K562 (cell line): ENCODE data around the gene DMAC2L. TPM values are rescaled to one million over a fixed set of nuclear protein-coding genes. Genes with fewer than 3 reads are reported as not detected.

Experiments
- ATAC-seq: fragments of 200-7000 bp; cut with Tn5 transposase; 3 replicates; pipeline ENCODE4 v1.9.1; 2020; ENCODE audit warnings: moderate library complexity
- BruUV-seq: library from RNA; stranded (reverse); fragments of 400-500 nt; replicated peaks from 2 replicates; lab custom pipeline; 2021; lab: Mats Ljungman, UMichigan
- CTCF ChIA-PET: fragments of 300-600 bp; formaldehyde crosslinking; extraction: SDS; loops from one replicate; lab custom pipeline; 2021; ENCODE audit warnings: low intra/inter-chr PET ratio; lab: Yijun Ruan, JAX
- POLR2A ChIA-PET: fragments of 300-600, 350-650 bp; sonication (Branson Sonifier 250); formaldehyde crosslinking; extraction: SDS; loops from one replicate; lab custom pipeline; 2021; ENCODE audit warnings: antibody characterized with exemption, inconsistent platforms; lab: Yijun Ruan, JAX
- DNase-seq, 4 experiments: peaks; one replicate each; pipeline versions ENCODE4 v3.0.0 to v3.0.0-alpha.2; 2011 to 2018; ENCODE audit warnings: low spot score in 3 of 4, mixed read lengths in 3 of 4; ENCODE audit errors: extremely low read depth in 1 of 4
- FAIRE-seq: peaks from 2 replicates; lab custom pipeline; 2011; peaks lifted over from hg19 to GRCh38; lab: Jason Lieb, UNC
- H2AFZ ChIP-seq: 2 replicates; pipeline ENCODE4 v1.6.0; 2011; ENCODE audit warnings: low read depth, low read length, control low read depth, inconsistent platforms
- H3K27ac ChIP-seq: fragments of 200-600 bp; 3 replicates; pipeline ENCODE4 v1.8.0; 2011; ENCODE audit warnings: low read depth, mild to moderate bottlenecking, control low read depth, inconsistent platforms, low read length, moderate library complexity, mixed read lengths; ENCODE audit errors: extremely low read depth
- H3K27me3 ChIP-seq, 2 experiments: fragments of 300-600 bp in 1 of 2; 2 replicates in 1 of 2; 3 replicates in 1 of 2; pipeline versions ENCODE4 v1.6.0 to v1.8.0; 2011; ENCODE audit warnings: inconsistent platforms in 2 of 2, low read length in 2 of 2, mild to moderate bottlenecking in 1 of 2, mixed read lengths in 1 of 2, moderate library complexity in 1 of 2; ENCODE audit not compliant: control insufficient read depth in 2 of 2, insufficient read depth in 2 of 2
- H3K36me3 ChIP-seq: fragments of 300-600 bp; 3 replicates; pipeline ENCODE4 v1.8.0; 2011; ENCODE audit warnings: mild to moderate bottlenecking, low read length, inconsistent platforms; ENCODE audit not compliant: control insufficient read depth, insufficient read depth
- H3K4me1 ChIP-seq, 2 experiments: fragments of 200-600 bp in 1 of 2; replicated peaks in 1 of 2; 2 replicates in 1 of 2; 3 replicates in 1 of 2; pipeline versions ENCODE4 v1.5.1 to v1.8.0; 2011; ENCODE audit warnings: inconsistent platforms in 2 of 2, low read length in 2 of 2, mild to moderate bottlenecking in 1 of 2, mixed read lengths in 1 of 2, moderate library complexity in 1 of 2; ENCODE audit not compliant: control insufficient read depth in 2 of 2, insufficient read depth in 2 of 2
- H3K4me2 ChIP-seq: 2 replicates; pipeline ENCODE4 v1.6.1; 2011; ENCODE audit warnings: low read length, control low read depth, inconsistent platforms, mixed read lengths; ENCODE audit not compliant: insufficient read depth
- H3K4me3 ChIP-seq: fragments of 200-600 bp; sonication (generic), shearing (Covaris generic); 2 replicates; pipeline ENCODE4 v1.5.1; 2016; ENCODE audit warnings: control low read depth, inconsistent platforms
- H3K79me2 ChIP-seq: fragments of 200-600 bp; 3 replicates; pipeline ENCODE4 v1.8.0; 2011; ENCODE audit warnings: low read length, inconsistent platforms; ENCODE audit not compliant: control insufficient read depth, insufficient read depth
- H3K9ac ChIP-seq, 2 experiments: 2 replicates each; pipeline versions ENCODE4 v1.6.0 to v1.6.1; 2011; ENCODE audit warnings: low read depth in 2 of 2, low read length in 2 of 2, control low read depth in 1 of 2, inconsistent platforms in 1 of 2, mild to moderate bottlenecking in 1 of 2, mixed read lengths in 1 of 2; ENCODE audit not compliant: insufficient read depth in 1 of 2
- H3K9me1 ChIP-seq: one replicate; pipeline ENCODE4 v1.6.0; 2011; ENCODE audit warnings: inconsistent platforms, mild to moderate bottlenecking, low read length, moderate library complexity; ENCODE audit not compliant: control insufficient read depth, insufficient read depth
- H3K9me3 ChIP-seq: replicated peaks from 2 replicates; pipeline ENCODE4 v1.5.1; 2011; ENCODE audit warnings: low read depth, low read length, inconsistent platforms; ENCODE audit not compliant: control insufficient read depth, insufficient read depth
- H4K20me1 ChIP-seq: replicated peaks from 2 replicates; pipeline ENCODE4 v1.6.1; 2011; ENCODE audit warnings: low read length, inconsistent platforms, mixed read lengths; ENCODE audit not compliant: control insufficient read depth, insufficient read depth
- FOXM1 ChIP-seq, 2 experiments: fragments of 450-650 bp in 1 of 2; sonication (generic) in 1 of 2; formaldehyde crosslinking in 1 of 2; IDR thresholded peaks; 2 replicates each; pipeline versions ENCODE4 v1.6.1 to v1.9.0; 2017 to 2022; ENCODE audit warnings: low read depth in 2 of 2, mild to moderate bottlenecking in 2 of 2, missing genetic modification reagents in 1 of 2, moderate library complexity in 1 of 2
- MAFG ChIP-seq: fragments of 450-650 bp; conservative IDR thresholded peaks from 2 replicates; pipeline ENCODE4 v1.6.1; 2016; ENCODE audit warnings: missing genetic modification characterization, missing compliant biosample characterization
- MEF2A ChIP-seq: IDR thresholded peaks from 2 replicates; pipeline ENCODE4 v1.6.1; 2011; ENCODE audit warnings: low read depth, mild to moderate bottlenecking, low read length, moderate library complexity; ENCODE audit not compliant: control insufficient read depth
- POLR2G ChIP-seq: fragments of 200-400 bp; formaldehyde crosslinking; IDR thresholded peaks from 2 replicates; pipeline ENCODE4 v1.6.1; 2017; ENCODE audit warnings: low read depth, mild to moderate bottlenecking, antibody characterized with exemption, low read length, moderate library complexity
- POLR3G ChIP-seq: IDR thresholded peaks from 2 replicates; pipeline ENCODE4 v1.6.1; 2011; ENCODE audit not compliant: insufficient read length, insufficient replicate concordance; ENCODE audit errors: extremely low read depth
- RBM17 ChIP-seq: fragments of 200-400 bp; formaldehyde crosslinking; IDR thresholded peaks from 2 replicates; pipeline ENCODE4 v1.6.1; 2017; ENCODE audit warnings: low read depth, mild to moderate bottlenecking, low read length, borderline replicate concordance
- SMAD2 ChIP-seq: fragments of 150-350 bp; IDR thresholded peaks from 2 replicates; pipeline ENCODE4 v1.6.1; 2014; ENCODE audit warnings: low read depth, mild to moderate bottlenecking, low read length
- SRSF1 ChIP-seq: fragments of 200-400 bp; formaldehyde crosslinking; IDR thresholded peaks from 2 replicates; pipeline ENCODE4 v1.6.1; 2017; ENCODE audit warnings: mild to moderate bottlenecking, low read depth, low read length, moderate library complexity
- TSC22D4 ChIP-seq: fragments of 450-650 bp; IDR thresholded peaks from 2 replicates; pipeline ENCODE4 v1.6.1; 2016; ENCODE audit warnings: missing genetic modification characterization, missing biosample characterization, control low read depth
- ZFP1 ChIP-seq: fragments of 450-650 bp; formaldehyde crosslinking; IDR thresholded peaks from 2 replicates; pipeline ENCODE4 v1.4.0; 2020; ENCODE audit warnings: mild to moderate bottlenecking, mixed read lengths
- ZNF224 ChIP-seq: sonication (generic); formaldehyde crosslinking; IDR thresholded peaks from 2 replicates; pipeline ENCODE4 v1.8.0; 2022; ENCODE audit warnings: mild to moderate bottlenecking, missing genetic modification reagents
- WGBS: fragments of 100-300 bp; shearing (Covaris generic); methylation state at CpG from one replicate; pipeline ENCODE4 v1.1.6; 2016; ENCODE audit warnings: low coverage, mixed read lengths; ENCODE audit not compliant: insufficient coverage; ENCODE audit errors: missing lambda C conversion rate; 5-methylcytosine and 5-hydroxymethylcytosine counted together
- in situ Hi-C: fragments of 300-500 bp; cut with MboI; formaldehyde crosslinking; loops from 4 replicates; pipeline ENCODE4 v1.15.0; 2018; ENCODE audit warnings: inconsistent platforms, mixed read lengths
- intact Hi-C: fragments of 100-400 bp; cut with micrococcal nuclease; formaldehyde crosslinking; loops from 2 replicates; pipeline ENCODE4 v1.14.2; 2022
- polyA plus RNA-seq, 8 experiments: library from polyadenylated mRNA; depleted of rRNA in 4 of 8; stranded (reverse) in 5 of 8; unstranded in 3 of 8; fragments of >200 nt; fragmentation: Nextera tagmentation in 2 of 8; fragmentation: Illumina TruSeq in 1 of 8; extraction: Ambion mirVana in 2 of 8; extraction: Trizol in 1 of 8; gene quantifications; 2 replicates each; pipeline versions ENCODE4 v1.2.1 to v1.2.3, GENCODE V29; 2011 to 2014; ENCODE audit warnings: inconsistent platforms in 1 of 8, missing spikeins in 1 of 8
- total RNA-seq, 7 experiments: library from RNA; depleted of rRNA in 6 of 7; stranded (reverse); fragments of >200 nt in 6 of 7; fragmentation: Illumina TruSeq in 2 of 7; extraction: Trizol in 2 of 7; gene quantifications; 2 replicates each; pipeline versions ENCODE4 v1.2.1 to v1.2.3, GENCODE V29; 2011 to 2021; ENCODE audit warnings: low replicate concordance in 1 of 7
- TF ChIP-seq, protein P1 (sequence below): sonication (generic); formaldehyde crosslinking; IDR thresholded peaks from 2 replicates; pipeline ENCODE4 v1.8.0; 2022; ENCODE audit warnings: mild to moderate bottlenecking, low read depth, missing genetic modification reagents
- TF ChIP-seq, protein P2 (sequence below): fragments of 200-400 bp; formaldehyde crosslinking; IDR thresholded peaks from 2 replicates; pipeline ENCODE4 v1.6.1; 2017; ENCODE audit warnings: mild to moderate bottlenecking, low read depth, low read length, moderate library complexity
- TF ChIP-seq, protein P3 (sequence below): sonication (generic); formaldehyde crosslinking; IDR thresholded peaks from 2 replicates; pipeline ENCODE4 v1.8.0; 2023; ENCODE audit warnings: mild to moderate bottlenecking, missing genetic modification reagents

Gene DMAC2L
- total and polyA plus RNA-seq, 9 of the 15 experiments (the other 6 are each of a cell fraction or from before 2014, with no cell fraction given): 4.0 to 37.2 (median 9.3) TPM

DNA sequence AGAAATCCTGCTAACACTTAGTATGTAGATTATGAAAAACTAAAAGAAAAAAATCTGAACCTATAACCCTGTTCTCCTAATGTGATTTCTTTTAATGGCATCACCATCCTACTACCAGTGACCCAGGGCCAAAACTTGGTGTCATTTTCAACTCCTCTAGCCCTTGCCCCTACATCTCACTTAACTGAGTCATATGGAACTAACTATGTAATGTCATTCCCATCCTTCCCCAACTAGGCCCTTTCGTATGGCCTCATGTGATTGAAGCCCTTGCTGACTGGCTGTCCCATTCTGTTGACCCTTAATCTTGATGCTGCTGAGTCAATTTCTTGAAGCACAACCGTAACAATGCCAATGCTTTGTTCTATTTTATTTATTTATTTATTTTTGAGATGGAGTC lies 7.6 kb downstream of the DMAC2L start:
- no peaks in the 10 kb centered on the region for H3K9me3 ChIP-seq
- TF ChIP-seq FOXM1 (IDR thresholded peaks at IDR 0.05; ENCODE audit: low read depth) (no peak), FOXM1 (CRISPR knock-in tag; IDR thresholded peaks at IDR 0.05; ENCODE audit: low read depth) (no peak), SRSF1 (no peak), SMAD2 (no peak), ZFP1 (no peak), MEF2A (no peak), ZNF224 (CRISPR knock-in tag) (no peak), RBM17 (no peak), POLR2G (no peak), MAFG (tag) (no peak), TSC22D4 (tag) (no peak), POLR3G (no peak)
- TF ChIP-seq, protein P1, sequence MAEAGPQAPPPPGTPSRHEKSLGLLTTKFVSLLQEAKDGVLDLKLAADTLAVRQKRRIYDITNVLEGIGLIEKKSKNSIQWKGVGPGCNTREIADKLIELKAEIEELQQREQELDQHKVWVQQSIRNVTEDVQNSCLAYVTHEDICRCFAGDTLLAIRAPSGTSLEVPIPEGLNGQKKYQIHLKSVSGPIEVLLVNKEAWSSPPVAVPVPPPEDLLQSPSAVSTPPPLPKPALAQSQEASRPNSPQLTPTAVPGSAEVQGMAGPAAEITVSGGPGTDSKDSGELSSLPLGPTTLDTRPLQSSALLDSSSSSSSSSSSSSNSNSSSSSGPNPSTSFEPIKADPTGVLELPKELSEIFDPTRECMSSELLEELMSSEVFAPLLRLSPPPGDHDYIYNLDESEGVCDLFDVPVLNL (CRISPR knock-in tag): no peak
- TF ChIP-seq, protein P2, sequence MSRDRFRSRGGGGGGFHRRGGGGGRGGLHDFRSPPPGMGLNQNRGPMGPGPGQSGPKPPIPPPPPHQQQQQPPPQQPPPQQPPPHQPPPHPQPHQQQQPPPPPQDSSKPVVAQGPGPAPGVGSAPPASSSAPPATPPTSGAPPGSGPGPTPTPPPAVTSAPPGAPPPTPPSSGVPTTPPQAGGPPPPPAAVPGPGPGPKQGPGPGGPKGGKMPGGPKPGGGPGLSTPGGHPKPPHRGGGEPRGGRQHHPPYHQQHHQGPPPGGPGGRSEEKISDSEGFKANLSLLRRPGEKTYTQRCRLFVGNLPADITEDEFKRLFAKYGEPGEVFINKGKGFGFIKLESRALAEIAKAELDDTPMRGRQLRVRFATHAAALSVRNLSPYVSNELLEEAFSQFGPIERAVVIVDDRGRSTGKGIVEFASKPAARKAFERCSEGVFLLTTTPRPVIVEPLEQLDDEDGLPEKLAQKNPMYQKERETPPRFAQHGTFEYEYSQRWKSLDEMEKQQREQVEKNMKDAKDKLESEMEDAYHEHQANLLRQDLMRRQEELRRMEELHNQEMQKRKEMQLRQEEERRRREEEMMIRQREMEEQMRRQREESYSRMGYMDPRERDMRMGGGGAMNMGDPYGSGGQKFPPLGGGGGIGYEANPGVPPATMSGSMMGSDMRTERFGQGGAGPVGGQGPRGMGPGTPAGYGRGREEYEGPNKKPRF: no peak
- TF ChIP-seq, protein P3, sequence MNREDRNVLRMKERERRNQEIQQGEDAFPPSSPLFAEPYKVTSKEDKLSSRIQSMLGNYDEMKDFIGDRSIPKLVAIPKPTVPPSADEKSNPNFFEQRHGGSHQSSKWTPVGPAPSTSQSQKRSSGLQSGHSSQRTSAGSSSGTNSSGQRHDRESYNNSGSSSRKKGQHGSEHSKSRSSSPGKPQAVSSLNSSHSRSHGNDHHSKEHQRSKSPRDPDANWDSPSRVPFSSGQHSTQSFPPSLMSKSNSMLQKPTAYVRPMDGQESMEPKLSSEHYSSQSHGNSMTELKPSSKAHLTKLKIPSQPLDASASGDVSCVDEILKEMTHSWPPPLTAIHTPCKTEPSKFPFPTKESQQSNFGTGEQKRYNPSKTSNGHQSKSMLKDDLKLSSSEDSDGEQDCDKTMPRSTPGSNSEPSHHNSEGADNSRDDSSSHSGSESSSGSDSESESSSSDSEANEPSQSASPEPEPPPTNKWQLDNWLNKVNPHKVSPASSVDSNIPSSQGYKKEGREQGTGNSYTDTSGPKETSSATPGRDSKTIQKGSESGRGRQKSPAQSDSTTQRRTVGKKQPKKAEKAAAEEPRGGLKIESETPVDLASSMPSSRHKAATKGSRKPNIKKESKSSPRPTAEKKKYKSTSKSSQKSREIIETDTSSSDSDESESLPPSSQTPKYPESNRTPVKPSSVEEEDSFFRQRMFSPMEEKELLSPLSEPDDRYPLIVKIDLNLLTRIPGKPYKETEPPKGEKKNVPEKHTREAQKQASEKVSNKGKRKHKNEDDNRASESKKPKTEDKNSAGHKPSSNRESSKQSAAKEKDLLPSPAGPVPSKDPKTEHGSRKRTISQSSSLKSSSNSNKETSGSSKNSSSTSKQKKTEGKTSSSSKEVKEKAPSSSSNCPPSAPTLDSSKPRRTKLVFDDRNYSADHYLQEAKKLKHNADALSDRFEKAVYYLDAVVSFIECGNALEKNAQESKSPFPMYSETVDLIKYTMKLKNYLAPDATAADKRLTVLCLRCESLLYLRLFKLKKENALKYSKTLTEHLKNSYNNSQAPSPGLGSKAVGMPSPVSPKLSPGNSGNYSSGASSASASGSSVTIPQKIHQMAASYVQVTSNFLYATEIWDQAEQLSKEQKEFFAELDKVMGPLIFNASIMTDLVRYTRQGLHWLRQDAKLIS (CRISPR knock-in tag): no peak
- H3K36me3 ChIP-seq: peaks cover 16% of the 10 kb centered on the region; the same call in 1 of the 3 replicates
- H3K27me3 ChIP-seq: no peaks in the 10 kb centered on the region
- in situ Hi-C loops: loop anchor here (10.0 kb wide), 1 partner anchor 205 kb away; no protein-coding TSS in a partner anchor
- no peak overlapping the region for H3K9ac ChIP-seq
- DNase-seq: no peak
- ChIA-PET CTCF (no interaction called here), POLR2A (interaction anchor here (1.4 to 1.6 kb wide), 2 partner anchors 9 to 213 kb away, joined by 3 to 4 read pairs; partner anchors contain the start of gene MAP4K5)
- no peak for FAIRE-seq
- WGBS: 96% methylated on average over 2 of the region's 2 CpGs
- no TSS peak for BruUV-seq
- H4K20me1 ChIP-seq: no peaks in the 10 kb centered on the region
- peaks cover 21% of the 10 kb centered on the region for H3K79me2 ChIP-seq
- H3K4me2 ChIP-seq: no peak overlapping the region
- no peak overlapping the region for H3K27ac ChIP-seq
- no peak overlapping the region for H2AFZ ChIP-seq
- peaks cover 0 to 9% of the 10 kb centered on the region in 2 experiments; a peak in 3 of 5 replicates for H3K4me1 ChIP-seq
- H3K4me3 ChIP-seq: no peak overlapping the region
- intact Hi-C loops: loop anchor here (2.0 to 5.0 kb wide), 2 partner anchors 77 to 458 kb away; partner anchors contain the start of gene CDKL1
- no peaks in the 10 kb centered on the region for H3K9me1 ChIP-seq
- ATAC-seq: no peak
